HFF-Myc (cell line): ENCODE data around the gene LRMDA.

Experiments used
- DNase-seq: peaks from one replicate; pipeline ENCODE4 v3.0.0-alpha.2; 2011; ENCODE audit warnings: low read depth; ENCODE audit errors: extremely low read depth
- H3K4me3 ChIP-seq: replicated peaks from 2 replicates; pipeline ENCODE4 v1.5.1; 2011; ENCODE audit warnings: low read depth, mild to moderate bottlenecking, control low read depth, low read length
- TF ChIP-seq, protein P1 (sequence below): IDR thresholded peaks from 2 replicates; pipeline ENCODE4 v1.5.1; 2012; ENCODE audit warnings: mild to moderate bottlenecking, low read depth, low read length, control low read depth; ENCODE audit errors: missing control alignments

Gene LRMDA

DNA sequence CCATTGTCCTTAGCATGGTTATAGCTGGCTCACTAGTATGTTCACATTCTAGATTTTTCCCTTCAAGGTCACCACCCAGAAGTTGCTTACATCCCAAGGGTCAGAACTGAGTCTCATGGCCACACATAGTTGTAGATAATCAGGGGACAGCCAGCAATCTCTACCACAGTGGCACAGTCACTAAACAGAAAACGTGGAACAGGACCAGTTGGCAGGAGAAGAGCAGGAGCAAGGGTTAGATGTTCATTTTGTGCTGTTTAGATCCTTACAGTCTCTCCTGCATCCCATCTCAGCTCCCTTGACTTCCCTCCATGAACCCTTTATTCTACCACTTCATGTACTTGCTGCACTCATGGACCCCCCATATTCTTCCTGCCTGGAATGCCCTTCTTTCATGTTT is 73.9 kb downstream of the LRMDA start:
- no peak overlapping the region for H3K4me3 ChIP-seq
- TF ChIP-seq, protein P1, sequence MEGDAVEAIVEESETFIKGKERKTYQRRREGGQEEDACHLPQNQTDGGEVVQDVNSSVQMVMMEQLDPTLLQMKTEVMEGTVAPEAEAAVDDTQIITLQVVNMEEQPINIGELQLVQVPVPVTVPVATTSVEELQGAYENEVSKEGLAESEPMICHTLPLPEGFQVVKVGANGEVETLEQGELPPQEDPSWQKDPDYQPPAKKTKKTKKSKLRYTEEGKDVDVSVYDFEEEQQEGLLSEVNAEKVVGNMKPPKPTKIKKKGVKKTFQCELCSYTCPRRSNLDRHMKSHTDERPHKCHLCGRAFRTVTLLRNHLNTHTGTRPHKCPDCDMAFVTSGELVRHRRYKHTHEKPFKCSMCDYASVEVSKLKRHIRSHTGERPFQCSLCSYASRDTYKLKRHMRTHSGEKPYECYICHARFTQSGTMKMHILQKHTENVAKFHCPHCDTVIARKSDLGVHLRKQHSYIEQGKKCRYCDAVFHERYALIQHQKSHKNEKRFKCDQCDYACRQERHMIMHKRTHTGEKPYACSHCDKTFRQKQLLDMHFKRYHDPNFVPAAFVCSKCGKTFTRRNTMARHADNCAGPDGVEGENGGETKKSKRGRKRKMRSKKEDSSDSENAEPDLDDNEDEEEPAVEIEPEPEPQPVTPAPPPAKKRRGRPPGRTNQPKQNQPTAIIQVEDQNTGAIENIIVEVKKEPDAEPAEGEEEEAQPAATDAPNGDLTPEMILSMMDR = no peak
- no peak for DNase-seq

DNA sequence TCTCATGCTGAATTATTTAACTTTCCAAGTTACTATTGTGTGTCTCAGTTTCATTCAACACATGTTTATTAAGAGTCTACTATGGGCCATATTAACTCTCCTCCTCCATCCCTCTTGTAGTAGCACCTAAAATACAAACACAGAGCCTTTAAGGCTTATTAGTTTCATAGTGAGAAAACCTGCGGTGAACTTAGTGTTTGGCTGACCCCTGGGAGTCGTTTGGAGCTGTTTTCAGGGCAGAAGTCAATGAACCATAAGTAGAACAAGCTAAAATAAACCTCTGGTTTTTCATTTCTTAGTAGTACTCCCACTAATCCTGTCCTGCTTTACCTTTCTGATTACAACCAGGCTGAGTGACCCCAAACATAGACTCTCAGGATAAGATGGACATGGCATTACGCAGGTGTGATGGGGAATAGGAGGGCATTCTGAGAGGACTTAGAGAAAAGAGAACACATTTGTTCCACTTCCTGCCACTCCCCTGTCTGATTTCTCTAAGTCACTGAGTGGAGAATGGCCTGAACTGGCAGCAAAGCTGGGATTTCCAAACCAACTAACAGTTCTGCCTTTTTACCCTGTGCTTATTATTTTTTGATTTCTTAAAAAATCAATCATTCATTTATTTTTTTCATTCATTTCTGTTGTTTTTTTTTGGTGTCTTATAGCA is 74.5 kb downstream of the LRMDA start:
- no peak overlapping the region for H3K4me3 ChIP-seq
- DNase-seq = no peak
- TF ChIP-seq, protein P1 = no peak

DNA sequence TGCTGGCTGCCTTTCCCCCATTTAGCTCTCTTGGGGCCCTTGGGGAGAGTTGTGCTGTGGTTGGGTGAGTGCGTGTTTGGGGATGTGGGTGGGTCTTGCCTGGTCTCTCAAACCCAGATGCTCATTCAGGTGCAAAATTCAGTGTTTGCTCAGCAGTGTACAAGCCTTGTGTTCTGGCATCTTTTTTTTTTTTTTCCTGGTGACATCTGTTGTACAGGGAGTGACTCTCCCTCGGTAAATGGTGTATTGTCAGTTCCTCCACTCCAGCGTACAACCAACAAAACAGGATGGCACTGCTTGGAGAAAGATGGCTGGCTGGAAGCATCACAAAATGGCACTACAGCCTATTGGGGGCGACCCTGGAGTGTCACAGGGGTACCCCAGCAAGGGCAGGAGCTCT is 75.5 kb downstream of the LRMDA start:
- TF ChIP-seq, protein P1 = no peak
- H3K4me3 ChIP-seq = no peak overlapping the region
- DNase-seq = no peak

DNA sequence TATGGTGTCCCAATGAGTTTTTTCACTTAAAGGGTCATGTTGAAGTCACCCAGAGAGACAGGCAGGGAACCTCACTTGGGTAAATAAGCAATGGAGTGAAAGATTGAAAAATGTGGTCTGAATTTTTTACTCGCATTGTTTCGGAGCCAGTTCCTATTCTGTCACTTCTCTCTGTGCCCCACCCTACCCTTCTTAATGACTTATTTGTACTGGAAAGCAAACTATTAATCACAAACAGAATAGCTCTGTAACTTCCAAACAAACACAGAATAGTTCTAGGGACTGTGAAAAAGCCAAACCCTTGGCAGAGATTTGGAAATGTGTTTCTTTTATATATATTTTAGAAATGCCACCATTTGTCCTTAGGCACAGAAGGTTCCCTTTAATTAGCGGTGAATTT is 76.0 kb downstream of the LRMDA start:
- TF ChIP-seq, protein P1 = no peak
- no peak for DNase-seq
- H3K4me3 ChIP-seq = no peak overlapping the region

DNA sequence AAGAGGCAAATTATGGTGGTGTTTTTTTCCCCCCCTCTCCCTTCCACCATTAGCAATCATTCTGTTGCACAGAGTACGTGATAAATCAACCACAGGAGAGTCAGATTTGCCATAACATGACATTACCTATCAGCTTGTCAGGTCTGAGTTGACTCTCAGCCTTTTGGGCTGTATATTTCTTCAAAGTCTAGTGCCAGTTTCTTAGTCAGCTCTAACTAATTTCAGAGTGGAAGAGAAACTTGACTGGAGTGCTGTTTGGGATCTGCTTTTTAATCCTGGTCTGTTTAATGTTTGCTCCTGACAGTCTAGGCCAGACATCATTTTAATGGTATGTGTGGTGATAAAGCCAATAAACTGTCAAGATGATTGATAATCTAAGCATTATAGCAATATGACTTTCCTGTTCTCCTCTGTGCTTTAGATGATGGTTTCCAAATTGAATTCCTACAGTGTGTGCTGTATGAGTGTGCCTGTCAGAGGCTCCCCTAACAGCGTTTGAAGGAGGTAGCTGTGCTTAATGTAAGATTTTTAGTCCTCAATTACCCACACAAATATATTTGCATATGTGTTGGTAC is 76.9 kb downstream of the LRMDA start:
- no peak for DNase-seq
- TF ChIP-seq, protein P1 = no peak
- H3K4me3 ChIP-seq = no peak overlapping the region

DNA sequence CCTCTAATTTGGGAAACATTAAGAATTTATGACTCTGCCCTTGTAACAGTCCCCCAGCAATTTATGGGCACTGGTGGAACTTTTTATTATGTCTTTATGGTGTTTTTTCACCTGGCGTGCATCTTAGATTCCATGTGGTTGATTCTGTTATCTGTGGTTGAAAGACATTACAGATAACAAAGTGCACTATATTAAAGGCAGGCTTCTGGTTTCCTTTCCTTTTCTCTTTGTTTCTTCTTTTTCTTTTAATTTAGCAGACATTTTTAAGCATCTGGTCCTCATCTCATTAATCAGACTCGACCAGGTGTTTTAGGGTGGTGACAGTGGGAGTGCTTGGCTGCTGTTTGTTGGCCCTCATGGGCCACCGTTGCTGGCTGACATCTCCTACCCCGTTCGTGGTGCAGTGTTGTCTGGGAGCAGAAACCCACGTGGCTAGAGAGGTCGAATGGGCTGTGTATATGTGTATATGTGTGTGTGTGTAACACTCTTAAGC is 77.4 kb downstream of the LRMDA start:
- DNase-seq = no peak
- TF ChIP-seq, protein P1 = no peak
- no peak overlapping the region for H3K4me3 ChIP-seq
